ENCODE results near the gene UTP18.

DNA sequence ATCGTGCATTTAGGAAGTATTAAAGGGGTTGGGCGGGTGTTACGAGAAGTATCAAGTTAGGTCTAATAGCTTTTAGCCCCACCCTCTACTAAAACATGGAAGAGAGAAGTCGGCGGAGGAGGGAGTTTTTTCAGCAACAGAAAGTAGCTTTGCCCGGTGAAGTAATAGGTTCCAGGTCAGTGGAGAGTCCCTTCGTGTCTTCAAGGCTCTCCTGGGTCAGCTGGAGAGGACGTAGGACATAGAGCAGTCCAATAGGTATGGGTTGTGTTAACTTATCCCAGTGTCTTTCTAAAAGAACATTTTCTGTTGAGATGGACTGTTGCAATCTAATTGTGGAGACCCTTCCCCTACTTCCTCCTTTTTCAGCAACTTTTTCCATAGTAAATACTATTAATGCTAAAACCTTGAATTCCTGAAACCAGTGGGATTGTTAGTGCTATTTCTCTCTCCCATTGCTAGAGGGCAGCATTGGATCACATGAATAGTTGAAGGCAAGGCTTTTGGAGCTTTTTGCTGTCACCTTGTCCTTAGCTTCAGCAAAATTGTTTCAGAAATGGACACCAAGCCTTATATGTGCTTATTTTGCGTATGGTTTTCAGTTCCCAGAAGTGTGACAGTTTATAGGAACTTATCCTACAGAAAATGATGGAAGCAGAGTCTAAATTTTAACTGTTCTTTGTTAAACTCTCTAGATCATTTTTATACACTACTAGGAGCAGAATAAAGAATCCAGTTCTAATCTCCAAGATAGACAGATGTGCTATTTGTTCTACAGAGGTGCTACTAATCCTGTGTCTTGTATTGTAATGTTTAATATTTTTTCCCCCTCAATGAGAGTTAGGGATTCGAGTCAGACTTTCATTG lies 38.4 kb downstream of the UTP18 start:
- TF ChIP-seq, protein P1, sequence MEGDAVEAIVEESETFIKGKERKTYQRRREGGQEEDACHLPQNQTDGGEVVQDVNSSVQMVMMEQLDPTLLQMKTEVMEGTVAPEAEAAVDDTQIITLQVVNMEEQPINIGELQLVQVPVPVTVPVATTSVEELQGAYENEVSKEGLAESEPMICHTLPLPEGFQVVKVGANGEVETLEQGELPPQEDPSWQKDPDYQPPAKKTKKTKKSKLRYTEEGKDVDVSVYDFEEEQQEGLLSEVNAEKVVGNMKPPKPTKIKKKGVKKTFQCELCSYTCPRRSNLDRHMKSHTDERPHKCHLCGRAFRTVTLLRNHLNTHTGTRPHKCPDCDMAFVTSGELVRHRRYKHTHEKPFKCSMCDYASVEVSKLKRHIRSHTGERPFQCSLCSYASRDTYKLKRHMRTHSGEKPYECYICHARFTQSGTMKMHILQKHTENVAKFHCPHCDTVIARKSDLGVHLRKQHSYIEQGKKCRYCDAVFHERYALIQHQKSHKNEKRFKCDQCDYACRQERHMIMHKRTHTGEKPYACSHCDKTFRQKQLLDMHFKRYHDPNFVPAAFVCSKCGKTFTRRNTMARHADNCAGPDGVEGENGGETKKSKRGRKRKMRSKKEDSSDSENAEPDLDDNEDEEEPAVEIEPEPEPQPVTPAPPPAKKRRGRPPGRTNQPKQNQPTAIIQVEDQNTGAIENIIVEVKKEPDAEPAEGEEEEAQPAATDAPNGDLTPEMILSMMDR (IDR thresholded peaks at IDR 0.05) = peak in 3 of 6 experiments; percentile 27 to 52 (median 41)
- TF ChIP-seq EP300 (IDR thresholded peaks at IDR 0.05) (no peak), POLR2A (IDR thresholded peaks at IDR 0.05) (no peak), POLR2AphosphoS5 (IDR thresholded peaks at IDR 0.05) (no peak)
